Prostate gland (tissue), 2 donors: ENCODE measurements around the gene SPG7.

Experiments used
- POLR2A ChIP-seq: fragments of 450-650 bp; IDR thresholded peaks from one replicate; pipeline ENCODE4 v1.6.1; 2016; ENCODE audit warnings: antibody characterized with exemption, mild to moderate bottlenecking
- POLR2AphosphoS5 ChIP-seq: sonication (generic); formaldehyde crosslinking; IDR thresholded peaks from one replicate; pipeline ENCODE4 v1.6.1; 2017; ENCODE audit warnings: antibody characterized with exemption
- TF ChIP-seq, protein P1 (sequence below), 4 experiments: fragments of 200-600 bp in 2 of 4; fragments of 450-650 bp in 2 of 4; sonication (generic) in 2 of 4; IDR thresholded peaks; 1 replicate in 3 of 4; 2 replicates in 1 of 4; pipeline ENCODE4 v1.5.1; 2016 to 2019; ENCODE audit warnings: antibody characterized with exemption in 4 of 4, mild to moderate bottlenecking in 2 of 4, moderate library complexity in 2 of 4

DNA sequence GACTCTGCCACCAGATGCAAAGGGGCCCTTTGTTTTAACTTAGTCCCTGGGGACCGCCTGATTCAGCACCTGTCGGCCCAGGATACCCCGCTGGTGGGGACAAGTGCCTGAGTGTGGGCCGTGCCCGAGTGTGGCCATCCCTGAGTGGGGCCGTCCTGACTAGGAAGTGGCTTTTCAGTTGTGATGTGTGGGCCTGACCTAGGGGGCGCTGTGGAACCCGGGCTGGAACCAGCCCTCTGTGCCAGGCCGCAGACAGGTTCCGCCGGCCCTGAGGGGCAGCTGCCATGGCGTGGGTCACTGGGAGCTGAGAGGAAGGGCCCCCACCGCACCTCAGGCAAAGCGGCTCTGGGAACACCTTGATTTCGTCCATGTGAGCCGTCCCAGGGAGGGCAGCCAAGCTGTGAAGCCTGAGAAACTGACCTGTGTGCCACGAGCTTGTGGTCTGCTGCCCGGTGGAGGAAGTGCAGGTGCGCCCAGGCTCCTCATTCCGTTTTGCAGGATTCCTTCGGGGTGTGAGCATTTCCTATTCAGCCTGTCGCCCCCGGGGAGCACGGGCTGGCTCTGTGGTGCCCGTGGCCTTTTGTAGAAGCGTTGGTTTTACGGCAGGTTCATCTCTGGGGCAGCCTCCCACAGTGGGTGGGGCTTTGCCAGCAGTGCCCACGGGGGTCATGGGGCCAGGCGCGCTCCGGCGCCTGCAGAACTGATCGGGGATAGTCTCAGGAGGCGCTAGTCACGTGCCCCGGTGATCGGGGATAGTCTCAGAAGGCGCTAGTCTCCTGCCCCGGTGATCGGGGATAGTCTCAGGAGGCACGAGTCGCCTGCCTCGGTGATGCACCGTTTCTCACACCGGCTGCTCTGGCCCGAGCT lies 57.5 kb downstream of the SPG7 start:
- TF ChIP-seq, protein P1, sequence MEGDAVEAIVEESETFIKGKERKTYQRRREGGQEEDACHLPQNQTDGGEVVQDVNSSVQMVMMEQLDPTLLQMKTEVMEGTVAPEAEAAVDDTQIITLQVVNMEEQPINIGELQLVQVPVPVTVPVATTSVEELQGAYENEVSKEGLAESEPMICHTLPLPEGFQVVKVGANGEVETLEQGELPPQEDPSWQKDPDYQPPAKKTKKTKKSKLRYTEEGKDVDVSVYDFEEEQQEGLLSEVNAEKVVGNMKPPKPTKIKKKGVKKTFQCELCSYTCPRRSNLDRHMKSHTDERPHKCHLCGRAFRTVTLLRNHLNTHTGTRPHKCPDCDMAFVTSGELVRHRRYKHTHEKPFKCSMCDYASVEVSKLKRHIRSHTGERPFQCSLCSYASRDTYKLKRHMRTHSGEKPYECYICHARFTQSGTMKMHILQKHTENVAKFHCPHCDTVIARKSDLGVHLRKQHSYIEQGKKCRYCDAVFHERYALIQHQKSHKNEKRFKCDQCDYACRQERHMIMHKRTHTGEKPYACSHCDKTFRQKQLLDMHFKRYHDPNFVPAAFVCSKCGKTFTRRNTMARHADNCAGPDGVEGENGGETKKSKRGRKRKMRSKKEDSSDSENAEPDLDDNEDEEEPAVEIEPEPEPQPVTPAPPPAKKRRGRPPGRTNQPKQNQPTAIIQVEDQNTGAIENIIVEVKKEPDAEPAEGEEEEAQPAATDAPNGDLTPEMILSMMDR (IDR thresholded peaks at IDR 0.05), result peak in 3 of 4 experiments; percentile 42 to 59 (median 50)
- TF ChIP-seq POLR2A (no peak), POLR2AphosphoS5 (no peak)
